H1 (cell line): ENCODE data around the gene SLC6A7. TPM values are rescaled to one million over a fixed set of nuclear protein-coding genes. Genes with fewer than 3 reads are reported as not detected.

Experiments
- CTCF ChIA-PET: fragments of 300-600 bp; sonication (Branson Sonifier 250); formaldehyde crosslinking; loops from one replicate; lab custom pipeline; 2021; ENCODE audit not compliant: partially characterized antibody; lab: Charles Lee
- POLR2A ChIA-PET: fragments of 300-600 bp; sonication (Branson Sonifier 250); formaldehyde crosslinking; loops from one replicate; lab custom pipeline; 2021; ENCODE audit warnings: inconsistent platforms; ENCODE audit not compliant: partially characterized antibody; lab: Charles Lee
- DNase-seq, 2 experiments: peaks; one replicate each; pipeline versions ENCODE4 v3.0.0 to v3.0.0-alpha.2; 2010 to 2022; ENCODE audit warnings: low spot score in 2 of 2, low read depth in 1 of 2, mixed read lengths in 1 of 2
- FAIRE-seq: peaks from 2 replicates; lab custom pipeline; 2011; peaks lifted over from hg19 to GRCh38; lab: Jason Lieb, UNC
- H2AFZ ChIP-seq: 2 replicates; pipeline ENCODE4 v1.8.1; 2012; ENCODE audit warnings: low read length, inconsistent platforms
- H2AK5ac ChIP-seq: 2 replicates; pipeline ENCODE4 v1.6.1; 2013; ENCODE audit warnings: low read depth, low read length
- H2BK120ac ChIP-seq: replicated peaks from 2 replicates; pipeline ENCODE3; 2013; ENCODE audit warnings: low read depth, low read length, inconsistent platforms
- H2BK12ac ChIP-seq: 2 replicates; pipeline ENCODE4 v1.6.1; 2013; ENCODE audit warnings: low read depth, low read length
- H2BK15ac ChIP-seq: 2 replicates; pipeline ENCODE4 v1.6.1; 2013; ENCODE audit warnings: low read length
- H2BK20ac ChIP-seq: 2 replicates; pipeline ENCODE4 v1.6.1; 2013; ENCODE audit warnings: low read length
- H2BK5ac ChIP-seq: 2 replicates; pipeline ENCODE4 v1.6.1; 2013; ENCODE audit warnings: low read depth, low read length
- H3K14ac ChIP-seq: 2 replicates; pipeline ENCODE4 v1.6.1; 2013; ENCODE audit warnings: inconsistent platforms; ENCODE audit not compliant: insufficient read length
- H3K18ac ChIP-seq: 2 replicates; pipeline ENCODE4 v1.6.1; 2013; ENCODE audit warnings: low read length; ENCODE audit errors: extremely low read depth
- H3K23ac ChIP-seq: 2 replicates; pipeline ENCODE4 v1.6.1; 2013; ENCODE audit warnings: inconsistent platforms; ENCODE audit not compliant: insufficient read length
- H3K23me2 ChIP-seq: 2 replicates; pipeline ENCODE4 v1.6.1; 2013; ENCODE audit warnings: low read depth, low read length
- H3K27ac ChIP-seq: 2 replicates; pipeline ENCODE4 v1.6.1; 2011; ENCODE audit warnings: low read depth, low read length, inconsistent platforms
- H3K27me3 ChIP-seq, 4 experiments: replicated peaks in 1 of 4; 1 replicate in 1 of 4; 2 replicates in 3 of 4; pipeline versions ENCODE4 v1.6.1 to v1.8.1; 2011 to 2013; ENCODE audit warnings: low read length in 3 of 4, mild to moderate bottlenecking in 3 of 4, inconsistent platforms in 2 of 4, mixed read lengths in 2 of 4, moderate library complexity in 1 of 4; ENCODE audit not compliant: control insufficient read depth in 3 of 4, insufficient read depth in 3 of 4; ENCODE audit errors: extremely low read depth in 1 of 4
- H3K36me3 ChIP-seq, 4 experiments: 2 replicates each; pipeline versions ENCODE4 v1.6.1 to v1.8.1; 2011 to 2013; ENCODE audit warnings: mild to moderate bottlenecking in 4 of 4, low read length in 3 of 4, moderate library complexity in 2 of 4, control low read depth in 1 of 4, inconsistent platforms in 1 of 4; ENCODE audit not compliant: insufficient read depth in 4 of 4, control insufficient read depth in 2 of 4
- H3K4ac ChIP-seq: replicated peaks from 2 replicates; pipeline ENCODE3; 2013; ENCODE audit warnings: low read length, low read depth, mixed read lengths, inconsistent platforms; ENCODE audit not compliant: insufficient read length
- H3K4me1 ChIP-seq, 4 experiments: replicated peaks in 1 of 4; 1 replicate in 1 of 4; 2 replicates in 3 of 4; pipeline versions ENCODE4 v1.6.1 to v1.8.1; 2011 to 2013; ENCODE audit warnings: low read length in 3 of 4, inconsistent platforms in 2 of 4, mixed read lengths in 1 of 4; ENCODE audit not compliant: insufficient read depth in 4 of 4, control insufficient read depth in 3 of 4
- H3K4me2 ChIP-seq, 2 experiments: 2 replicates each; pipeline versions ENCODE4 v1.6.1 to v1.8.1; 2011 to 2013; ENCODE audit warnings: low read depth in 2 of 2, low read length in 2 of 2, control low read depth in 1 of 2, inconsistent platforms in 1 of 2, mild to moderate bottlenecking in 1 of 2; ENCODE audit not compliant: insufficient read depth in 1 of 2
- H3K4me3 ChIP-seq, 4 experiments: fragments of 200-600, 300-600 bp in 1 of 4; sonication (generic), shearing (Covaris generic), sonication (Bioruptor Twin) in 1 of 4; 2 replicates each; pipeline versions ENCODE4 v1.5.1 to v1.8.1; 2011 to 2016; ENCODE audit warnings: low read length in 4 of 4, low read depth in 3 of 4, control low read depth in 2 of 4, inconsistent platforms in 2 of 4, mild to moderate bottlenecking in 2 of 4, mixed read lengths in 1 of 4, moderate library complexity in 1 of 4; ENCODE audit not compliant: insufficient read depth in 2 of 4; ENCODE audit errors: extremely low read depth in 1 of 4
- H3K56ac ChIP-seq: replicated peaks from 2 replicates; pipeline ENCODE3; 2013; ENCODE audit warnings: low read depth, mild to moderate bottlenecking, mixed read lengths, low read length, inconsistent platforms; ENCODE audit not compliant: insufficient read length
- H3K79me1 ChIP-seq: 2 replicates; pipeline ENCODE4 v1.6.1; 2013; ENCODE audit warnings: low read depth, low read length, control low read depth
- H3K79me2 ChIP-seq, 2 experiments: 2 replicates each; pipeline versions ENCODE4 v1.6.1 to v1.8.1; 2012 to 2013; ENCODE audit warnings: low read length in 2 of 2, mild to moderate bottlenecking in 2 of 2, inconsistent platforms in 1 of 2; ENCODE audit not compliant: insufficient read depth in 2 of 2, control insufficient read depth in 1 of 2
- H3K9ac ChIP-seq, 4 experiments: replicated peaks in 1 of 4; 1 replicate in 1 of 4; 2 replicates in 3 of 4; pipeline versions ENCODE4 v1.6.1 to v1.8.1; 2011 to 2013; ENCODE audit warnings: low read depth in 3 of 4, low read length in 3 of 4, control low read depth in 2 of 4, mild to moderate bottlenecking in 2 of 4, moderate library complexity in 2 of 4, inconsistent platforms in 1 of 4; ENCODE audit errors: extremely low read depth in 1 of 4
- H3K9me3 ChIP-seq, 2 experiments: 2 replicates each; pipeline versions ENCODE4 v1.6.1 to v1.8.1; 2012 to 2013; ENCODE audit warnings: mild to moderate bottlenecking in 2 of 2, moderate library complexity in 2 of 2, control low read depth in 1 of 2, inconsistent platforms in 1 of 2, low read depth in 1 of 2, low read length in 1 of 2, mixed read lengths in 1 of 2; ENCODE audit not compliant: insufficient read depth in 2 of 2
- H4K20me1 ChIP-seq, 2 experiments: replicated peaks in 1 of 2; 2 replicates each; pipeline versions ENCODE3 to v1.8.1; 2011 to 2013; ENCODE audit warnings: inconsistent platforms in 2 of 2, low read length in 2 of 2, mild to moderate bottlenecking in 1 of 2; ENCODE audit not compliant: insufficient read depth in 2 of 2, control insufficient read depth in 1 of 2
- H4K5ac ChIP-seq: 2 replicates; pipeline ENCODE4 v1.6.1; 2013; ENCODE audit warnings: low read length, low read depth, mixed read lengths, inconsistent platforms; ENCODE audit not compliant: insufficient read length
- H4K8ac ChIP-seq: 2 replicates; pipeline ENCODE4 v1.8.0; 2013; ENCODE audit warnings: mild to moderate bottlenecking, moderate library complexity, low read length, inconsistent platforms; ENCODE audit not compliant: insufficient read depth; ENCODE audit errors: extremely low read depth
- H4K91ac ChIP-seq: replicated peaks from 2 replicates; pipeline ENCODE3; 2013; ENCODE audit warnings: low read length, mixed read lengths, inconsistent platforms; ENCODE audit not compliant: insufficient read length
- ASH2L ChIP-seq: fragments of 200-600, 300-600 bp; sonication (generic); IDR thresholded peaks from one replicate; pipeline ENCODE4 v1.7.1; 2017; ENCODE audit warnings: low read length
- CHD1 ChIP-seq: IDR thresholded peaks from 2 replicates; pipeline ENCODE4 v1.6.1; 2012; ENCODE audit warnings: low read depth, low read length, improper control_type of control experiment
- FOSL1 ChIP-seq: IDR thresholded peaks from 2 replicates; pipeline ENCODE4 v1.6.1; 2011; ENCODE audit warnings: mild to moderate bottlenecking, low read depth, low read length, moderate library complexity; ENCODE audit not compliant: insufficient read depth
- GTF2F1 ChIP-seq: IDR thresholded peaks from 2 replicates; pipeline ENCODE4 v1.6.1; 2012; ENCODE audit warnings: low read depth, low read length, improper control_type of control experiment, borderline replicate concordance
- KDM4A ChIP-seq: IDR thresholded peaks from one replicate; pipeline ENCODE4 v1.7.1; 2012; ENCODE audit warnings: low read depth, mild to moderate bottlenecking, moderate library complexity, low read length, inconsistent platforms; ENCODE audit not compliant: severe bottlenecking
- KDM5A ChIP-seq: fragments of 200-600 bp; IDR thresholded peaks from 2 replicates; pipeline ENCODE4 v1.7.1; 2012; ENCODE audit warnings: mild to moderate bottlenecking, low read length, inconsistent platforms, mixed read lengths
- TBP ChIP-seq: IDR thresholded peaks from 2 replicates; pipeline ENCODE4 v1.6.1; 2011; ENCODE audit warnings: low read depth, low read length, improper control_type of control experiment
- TCF12 ChIP-seq: IDR thresholded peaks from 2 replicates; pipeline ENCODE4 v1.6.1; 2011; ENCODE audit warnings: low read depth, mild to moderate bottlenecking, low read length
- YY1 ChIP-seq: IDR thresholded peaks from 2 replicates; pipeline ENCODE4 v1.6.1; 2011; ENCODE audit warnings: low read depth, mild to moderate bottlenecking, low read length
- WGBS, 2 experiments: shearing (Covaris generic) in 1 of 2; methylation state at CpG; one replicate each; pipeline versions ENCODE4 v1.1.6 to v1.1.7; 2013 to 2015; ENCODE audit warnings: low lambda C conversion rate in 2 of 2, mixed read lengths in 2 of 2, inconsistent platforms in 1 of 2, low coverage in 1 of 2, missing lambda C conversion rate in 1 of 2; ENCODE audit not compliant: insufficient replicate concordance in 2 of 2, insufficient coverage in 1 of 2, insufficient read length in 1 of 2; ENCODE audit errors: extremely low coverage in 1 of 2, missing lambda C conversion rate in 1 of 2; 5-methylcytosine and 5-hydroxymethylcytosine counted together
- polyA plus RNA-seq, 7 experiments: library from polyadenylated mRNA; depleted of rRNA in 3 of 7; stranded (reverse) in 5 of 7; unstranded in 2 of 7; fragments of >200 nt in 5 of 7; fragments of 200-250 nt in 2 of 7; gene quantifications; 1 replicate in 5 of 7; 2 replicates in 1 of 7; 4 replicates in 1 of 7; pipeline versions ENCODE4 v1.2.1 to v1.2.3, GENCODE V29; 2011 to 2013; ENCODE audit warnings: missing spikeins in 2 of 7, mixed read lengths in 2 of 7
- total RNA-seq: library from RNA; stranded (reverse); fragmentation: NEBNext Ultra II Directional; extraction: Animal tissue kit (Norgen Biotek cat#: 25700); gene quantifications from 2 replicates; pipeline ENCODE4 v1.2.1, GENCODE V29; 2021
- TF ChIP-seq, protein P1 (sequence below): IDR thresholded peaks from 2 replicates; pipeline ENCODE4 v1.6.1; 2012; ENCODE audit warnings: inconsistent platforms

The SLC6A7 gene
- total and polyA plus RNA-seq, 2 of the 8 experiments (the other 6 are each of a cell fraction or from before 2014, with no cell fraction given) = 0.07 to 0.12 TPM

- Histone ChIP-seq H3K9me3 (no peaks in the 10 kb centered on the region), H2BK15ac (no peak overlapping the region), H3K36me3 (no peaks in the 10 kb centered on the region), H2AFZ (no peak overlapping the region), H4K20me1 (no peaks in the 10 kb centered on the region), H3K14ac (no peak overlapping the region), H3K4me3 (no peak overlapping the region), H3K56ac (no peak overlapping the region), H2BK120ac (no peak overlapping the region), H3K79me2 (no peaks in the 10 kb centered on the region), H2BK12ac (no peak overlapping the region), H2BK5ac (no peak overlapping the region), H3K27me3 (no peaks in the 10 kb centered on the region), H3K18ac (no peak overlapping the region), H3K9ac (no peak overlapping the region), H4K8ac (no peak overlapping the region), H3K79me1 (no peaks in the 10 kb centered on the region), H2AK5ac (no peak overlapping the region), H3K23ac (no peak overlapping the region), H3K4ac (no peak overlapping the region), H4K5ac (no peak overlapping the region), H3K4me1 (peaks cover 0 to 4% (median 0%) of the 10 kb centered on the region in 4 experiments; a peak in 1 of 7 replicates), H2BK20ac (no peak overlapping the region), H3K23me2 (no peaks in the 10 kb centered on the region), H4K91ac (no peak overlapping the region), H3K27ac (no peak overlapping the region), H3K4me2 (no peak overlapping the region)
- 74% methylated on average over 8 of the region's 8 CpGs; no CpG with 5 or more reads in 1 of the 2 experiments for WGBS, 2 experiments
- FAIRE-seq (no peak), DNase-seq (no peak)
- TF ChIP-seq FOSL1 (no peak), CHD1 (no peak), KDM5A (no peak), ASH2L (no peak), TBP (no peak), KDM4A (no peak), YY1 (no peak), GTF2F1 (no peak), TCF12 (no peak)
- TF ChIP-seq, protein P1, sequence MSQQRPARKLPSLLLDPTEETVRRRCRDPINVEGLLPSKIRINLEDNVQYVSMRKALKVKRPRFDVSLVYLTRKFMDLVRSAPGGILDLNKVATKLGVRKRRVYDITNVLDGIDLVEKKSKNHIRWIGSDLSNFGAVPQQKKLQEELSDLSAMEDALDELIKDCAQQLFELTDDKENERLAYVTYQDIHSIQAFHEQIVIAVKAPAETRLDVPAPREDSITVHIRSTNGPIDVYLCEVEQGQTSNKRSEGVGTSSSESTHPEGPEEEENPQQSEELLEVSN = no peak
- ChIA-PET CTCF (interaction anchor here (0.6 to 21.2 kb wide), 5 partner anchors 9 to 175 kb away, joined by 3 to 302 read pairs (median 3); partner anchors contain the start of gene SLC6A7), POLR2A (no interaction called here)
Measured at GRCh38 chr5:150224483-150225027, 34.7 kb downstream of the SLC6A7 start.
